CD14-positive monocyte (primary cell): ENCODE results near the gene DCC. TPM values are rescaled to one million over a fixed set of nuclear protein-coding genes. Genes with fewer than 3 reads are reported as not detected.

Source experiments
- DNase-seq, 3 donors: peaks; one replicate each; pipeline ENCODE4 v3.0.0-alpha.2; 2011 to 2022
- H2AFZ ChIP-seq: 2 replicates; pipeline ENCODE4 v1.6.0; 2012; ENCODE audit warnings: mild to moderate bottlenecking, low read depth, low read length, inconsistent platforms; ENCODE audit not compliant: insufficient read depth, poor library complexity, severe bottlenecking
- H3K27ac ChIP-seq, 2 donors: 1 replicate in 1 of 2; 2 replicates in 1 of 2; pipeline ENCODE4 v1.5.1; 2012 to 2013; ENCODE audit warnings: low read length in 2 of 2, control low read depth in 1 of 2, inconsistent platforms in 1 of 2, low read depth in 1 of 2, mild to moderate bottlenecking in 1 of 2
- H3K27me3 ChIP-seq, 2 donors: one replicate each; pipeline versions ENCODE4 v1.6.0 to v1.6.1; 2011 to 2013; ENCODE audit warnings: low read length in 2 of 2; ENCODE audit not compliant: control insufficient read depth in 2 of 2, insufficient read depth in 2 of 2
- H3K36me3 ChIP-seq, 2 donors: replicated peaks in 1 of 2; 1 replicate in 1 of 2; 2 replicates in 1 of 2; pipeline versions ENCODE4 v1.5.1 to v1.6.1; 2012 to 2013; ENCODE audit warnings: low read length in 2 of 2, control low read depth in 1 of 2, inconsistent platforms in 1 of 2, mild to moderate bottlenecking in 1 of 2; ENCODE audit not compliant: insufficient read depth in 2 of 2, control insufficient read depth in 1 of 2
- H3K4me1 ChIP-seq, 2 donors: 1 replicate in 1 of 2; 2 replicates in 1 of 2; pipeline versions ENCODE4 v1.5.1 to v1.6.1; 2012 to 2013; ENCODE audit warnings: low read length in 2 of 2, control low read depth in 1 of 2, inconsistent platforms in 1 of 2, mild to moderate bottlenecking in 1 of 2, moderate library complexity in 1 of 2; ENCODE audit not compliant: insufficient read depth in 2 of 2, control insufficient read depth in 1 of 2
- H3K4me2 ChIP-seq: replicated peaks from 2 replicates; pipeline ENCODE3; 2012; ENCODE audit warnings: low read length, moderate library complexity, mild to moderate bottlenecking; ENCODE audit not compliant: poor library complexity, severe bottlenecking; ENCODE audit errors: extremely low read depth
- H3K4me3 ChIP-seq, 3 experiments: fragments of 200-600 bp in 1 of 3; sonication (generic) in 1 of 3; replicated peaks in 1 of 3; 1 replicate in 2 of 3; 2 replicates in 1 of 3; pipeline ENCODE4 v1.5.1; 2011 to 2013; ENCODE audit warnings: low read length in 3 of 3, mild to moderate bottlenecking in 3 of 3, control low read depth in 2 of 3, low read depth in 2 of 3, inconsistent platforms in 1 of 3, moderate library complexity in 1 of 3
- H3K79me2 ChIP-seq: 2 replicates; pipeline ENCODE4 v1.6.0; 2012; ENCODE audit warnings: mild to moderate bottlenecking, control low read depth, inconsistent platforms, low read length, moderate library complexity; ENCODE audit not compliant: insufficient read depth
- H3K9ac ChIP-seq: 2 replicates; pipeline ENCODE4 v1.6.0; 2017; ENCODE audit warnings: low read length, mild to moderate bottlenecking; ENCODE audit not compliant: insufficient read depth, poor library complexity, severe bottlenecking
- H3K9me3 ChIP-seq, 2 donors: replicated peaks in 1 of 2; 1 replicate in 1 of 2; 2 replicates in 1 of 2; pipeline versions ENCODE4 v1.5.1 to v1.6.1; 2012 to 2013; ENCODE audit warnings: low read length in 2 of 2, control low read depth in 1 of 2; ENCODE audit not compliant: control insufficient read depth in 1 of 2, insufficient read depth in 1 of 2
- H4K20me1 ChIP-seq: 2 replicates; pipeline ENCODE4 v1.6.0; 2012; ENCODE audit warnings: mild to moderate bottlenecking, low read length, control low read depth, moderate library complexity; ENCODE audit not compliant: insufficient read depth
- H3K27ac Mint-ChIP-seq, 7 donors: one replicate each; pipeline ENCODE4 v1.8.0; 2020; ENCODE audit warnings: mild to moderate bottlenecking in 7 of 7, mixed read lengths in 7 of 7, moderate library complexity in 6 of 7, inconsistent platforms in 2 of 7
- H3K27me3 Mint-ChIP-seq, 3 donors: one replicate each; pipeline ENCODE4 v1.8.0; 2021 to 2022; ENCODE audit warnings: low read depth in 3 of 3, mild to moderate bottlenecking in 3 of 3, mixed read lengths in 3 of 3, moderate library complexity in 3 of 3, inconsistent platforms in 1 of 3
- H3K36me3 Mint-ChIP-seq, 2 donors: one replicate each; pipeline ENCODE4 v1.8.0; 2020; ENCODE audit warnings: mixed read lengths in 2 of 2, inconsistent platforms in 1 of 2, mild to moderate bottlenecking in 1 of 2
- H3K4me1 Mint-ChIP-seq: one replicate; pipeline ENCODE4 v1.8.0; 2020; ENCODE audit warnings: mild to moderate bottlenecking, mixed read lengths
- H3K4me3 Mint-ChIP-seq, 2 donors: one replicate each; pipeline ENCODE4 v1.8.0; 2020; ENCODE audit warnings: mild to moderate bottlenecking in 2 of 2, mixed read lengths in 2 of 2, moderate library complexity in 1 of 2
- H3K9me3 Mint-ChIP-seq, 7 donors: one replicate each; pipeline ENCODE4 v1.8.0; 2020 to 2022; ENCODE audit warnings: mixed read lengths in 7 of 7, mild to moderate bottlenecking in 6 of 7, moderate library complexity in 6 of 7, inconsistent platforms in 2 of 7
- CTCF ChIP-seq: fragments of 200-600 bp; IDR thresholded peaks from one replicate; pipeline ENCODE4 v1.8.0; 2022; ENCODE audit warnings: antibody characterized with exemption, mild to moderate bottlenecking
- WGBS: methylation state at CpG from one replicate; pipeline ENCODE4 v1.1.5; 2013; ENCODE audit warnings: missing lambda C conversion rate; ENCODE audit not compliant: insufficient coverage; 5-methylcytosine and 5-hydroxymethylcytosine counted together
- intact Hi-C, 2 donors: fragments of 100-400 bp; cut with micrococcal nuclease; formaldehyde crosslinking; loops; one replicate each; pipeline versions ENCODE4 v1.15.0 to v1.15.1; 2023
- polyA plus RNA-seq, 3 donors: library from polyadenylated mRNA; depleted of rRNA in 1 of 3; unstranded in 2 of 3; stranded (reverse) in 1 of 3; fragments of 300-500 nt in 2 of 3; fragments of >200 nt in 1 of 3; fragmentation: Illumina TruSeq in 2 of 3; gene quantifications; 1 replicate in 2 of 3; 2 replicates in 1 of 3; pipeline ENCODE4 v1.2.3, GENCODE V29; 2012 to 2021

Gene DCC
- polyA plus RNA-seq, 3 donors: not detected

GRCh38 chr18:52875725-52876124 is 535.7 kb downstream of the DCC start:
- Mint-ChIP-seq H3K4me1 (no peaks in the 10 kb centered on the region), H3K27me3 (no peaks in the 10 kb centered on the region), H3K27ac (no peak overlapping the region), H3K9me3 (peaks cover 0 to 12% (median 2%) of the 10 kb centered on the region in 7 donors), H3K4me3 (no peak overlapping the region), H3K36me3 (no peaks in the 10 kb centered on the region)
- Histone ChIP-seq H3K79me2 (no peaks in the 10 kb centered on the region), H3K4me1 (no peaks in the 10 kb centered on the region), H4K20me1 (no peaks in the 10 kb centered on the region), H3K9ac (no peak overlapping the region), H3K27ac (no peak overlapping the region), H3K36me3 (no peaks in the 10 kb centered on the region), H3K4me3 (no peak overlapping the region), H3K27me3 (no peaks in the 10 kb centered on the region), H3K4me2 (no peak overlapping the region), H3K9me3 (peaks cover 4 to 14% of the 10 kb centered on the region in 2 donors), H2AFZ (no peak overlapping the region)
- intact Hi-C loops: no loop called here
- DNase-seq: no peak
- no peak for TF ChIP-seq CTCF
- WGBS: 79% methylated on average over 3 of the region's 5 CpGs

DNA sequence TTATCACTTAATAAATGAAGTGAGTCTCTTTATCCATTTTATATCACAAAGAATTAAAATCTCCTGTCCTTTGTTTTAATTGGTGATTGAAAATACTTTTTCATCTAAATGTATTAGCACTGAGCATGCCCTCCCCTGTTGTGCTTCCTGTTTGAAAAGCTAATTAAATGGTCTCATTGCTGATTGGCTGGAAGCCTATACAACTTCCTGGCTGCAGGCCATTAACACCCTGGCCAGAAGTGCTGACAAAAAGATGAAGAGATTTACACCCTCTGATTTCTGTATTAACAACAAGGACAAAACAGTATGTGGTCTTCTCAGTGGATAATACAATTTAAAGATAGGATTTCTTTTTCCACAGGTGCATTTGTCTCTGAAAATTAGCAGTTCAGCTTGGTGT is 548.0 kb downstream of the DCC start:
- H3K4me1 ChIP-seq: no peaks in the 10 kb centered on the region
- Mint-ChIP-seq H3K4me3 (no peak overlapping the region), H3K27me3 (peaks cover 0 to 1% (median 0%) of the 10 kb centered on the region in 3 donors), H3K4me1 (no peaks in the 10 kb centered on the region), H3K36me3 (no peaks in the 10 kb centered on the region), H3K9me3 (peaks cover 0 to 7% (median 4%) of the 10 kb centered on the region in 7 donors), H3K27ac (no peak overlapping the region)
- no peaks in the 10 kb centered on the region for H3K79me2 ChIP-seq
- H3K9ac ChIP-seq: no peak overlapping the region
- H3K27ac ChIP-seq: no peak overlapping the region
- intact Hi-C loops: no loop called here
- H4K20me1 ChIP-seq: no peaks in the 10 kb centered on the region
- no peak overlapping the region for H3K4me3 ChIP-seq
- no peak overlapping the region for H2AFZ ChIP-seq
- H3K27me3 ChIP-seq: no peaks in the 10 kb centered on the region
- H3K9me3 ChIP-seq: peaks cover 14 to 16% of the 10 kb centered on the region in 2 donors
- no peak overlapping the region for H3K4me2 ChIP-seq
- no peaks in the 10 kb centered on the region for H3K36me3 ChIP-seq
- TF ChIP-seq CTCF: no peak
- DNase-seq: no peak
